ENCODE results near the gene ITGA4.

ITGA4 gene

GRCh38 chr2:181457741-181458425 is 697 bp downstream of the ITGA4 start:
- peak; percentile 54; the same call in 1 of the 2 replicates for TF ChIP-seq SIN3A (IDR thresholded peaks at IDR 0.05; ENCODE audit: borderline replicate concordance, insufficient read depth, low read length)
- no peak for TF ChIP-seq POLR2AphosphoS5 (IDR thresholded peaks at IDR 0.05; ENCODE audit: low read depth, low read length)
- no peak for TF ChIP-seq TAF1 (IDR thresholded peaks at IDR 0.05; ENCODE audit: borderline replicate concordance, insufficient read depth, low read length)
- peak; percentile 75 for TF ChIP-seq FOXP2 (optimal IDR thresholded peaks at IDR 0.05; ENCODE audit: borderline replicate concordance, extremely low read depth, extremely low read length, insufficient read depth)
- 0 out of 4 replicates have a peak, but pooled peaks of 1 of the 2 experiments have one; percentile 20 for TF ChIP-seq REST (IDR thresholded peaks at IDR 0.05; ENCODE audit: insufficient read depth in 1 of 2, low read depth in 2 of 2, low read length in 2 of 2)

GRCh38 chr2:181458871-181459270 is 1.7 kb downstream of the ITGA4 start:
- TF ChIP-seq SIN3A (IDR thresholded peaks at IDR 0.05; ENCODE audit: borderline replicate concordance, insufficient read depth, low read length) = no peak
- TF ChIP-seq TAF1 (IDR thresholded peaks at IDR 0.05; ENCODE audit: borderline replicate concordance, insufficient read depth, low read length) = no peak
- no peak for TF ChIP-seq FOXP2 (optimal IDR thresholded peaks at IDR 0.05; ENCODE audit: borderline replicate concordance, extremely low read depth, extremely low read length, insufficient read depth)
- TF ChIP-seq REST (IDR thresholded peaks at IDR 0.05; ENCODE audit: insufficient read depth in 1 of 2, low read depth in 2 of 2, low read length in 2 of 2) = no peak
- TF ChIP-seq POLR2AphosphoS5 (IDR thresholded peaks at IDR 0.05; ENCODE audit: low read depth, low read length) = no peak

- TF ChIP-seq FOXP2 (optimal IDR thresholded peaks at IDR 0.05; ENCODE audit: borderline replicate concordance, extremely low read depth, extremely low read length, insufficient read depth) (no peak), TAF1 (IDR thresholded peaks at IDR 0.05; ENCODE audit: borderline replicate concordance, insufficient read depth, low read length) (no peak)
Measured at GRCh38 chr2:181459621-181460021, 2.4 kb downstream of the ITGA4 start.

- TF ChIP-seq FOXP2 (optimal IDR thresholded peaks at IDR 0.05; ENCODE audit: borderline replicate concordance, extremely low read depth, extremely low read length, insufficient read depth) (no peak), SIN3A (IDR thresholded peaks at IDR 0.05; ENCODE audit: borderline replicate concordance, insufficient read depth, low read length) (no peak), REST (IDR thresholded peaks at IDR 0.05; ENCODE audit: insufficient read depth in 1 of 2, low read depth in 2 of 2, low read length in 2 of 2) (no peak), TAF1 (IDR thresholded peaks at IDR 0.05; ENCODE audit: borderline replicate concordance, insufficient read depth, low read length) (no peak), POLR2AphosphoS5 (IDR thresholded peaks at IDR 0.05; ENCODE audit: low read depth, low read length) (no peak)
Measured at GRCh38 chr2:181461056-181461997, 4.1 kb downstream of the ITGA4 start.

- TF ChIP-seq SIN3A (IDR thresholded peaks at IDR 0.05; ENCODE audit: borderline replicate concordance, insufficient read depth, low read length) (no peak), POLR2AphosphoS5 (IDR thresholded peaks at IDR 0.05; ENCODE audit: low read depth, low read length) (no peak), FOXP2 (optimal IDR thresholded peaks at IDR 0.05; ENCODE audit: borderline replicate concordance, extremely low read depth, extremely low read length, insufficient read depth) (no peak), REST (IDR thresholded peaks at IDR 0.05; ENCODE audit: insufficient read depth in 1 of 2, low read depth in 2 of 2, low read length in 2 of 2) (no peak)
Measured at GRCh38 chr2:181462033-181462432, 4.8 kb downstream of the ITGA4 start.
